Measurements from ENCODE around the gene NUP133. TPM values are rescaled to one million over a fixed set of nuclear protein-coding genes. Genes with fewer than 3 reads are reported as not detected.

NUP133 gene
- total RNA-seq, result 49.6 and 56.2 TPM in 2 replicates

- Mint-ChIP-seq H3K27me3 (peaks cover 1% of the 10 kb centered on the region), H3K27ac (peak within 1 kb of the TSS; percentile 97), H3K4me3 (peak within 1 kb of the TSS; percentile 90), H3K4me1 (peaks cover 26% of the 10 kb centered on the region), H3K36me3 (ENCODE audit: low read depth) (peaks cover 23% of the 10 kb centered on the region), H3K9me3 (no peaks in the 10 kb centered on the region)
- ChIA-PET POLR2A (interaction anchor here (0.5 to 3.5 kb wide), 12 partner anchors 13 to 1343 kb away, joined by 3 to 47 read pairs (median 5); partner anchors contain the start of genes ABCB10, CCSAP, IBA57 and RAB4A), CTCF (interaction anchor here (0.8 to 3.8 kb wide), 4 partner anchors 26 to 250 kb away, joined by 3 to 20 read pairs (median 10); no protein-coding TSS in a partner anchor)
- intact Hi-C loops (cut with micrococcal nuclease), result loop anchor here (1.0 to 10.0 kb wide), 6 partner anchors 28 to 1423 kb away; partner anchors contain the start of genes ABCB10, ARF1, RAB4A and TAF5L
- TF ChIP-seq CTCF (IDR thresholded peaks at IDR 0.05), result no peak
- peak; percentile 97 for DNase-seq
- peak; percentile 92 for ATAC-seq (ENCODE audit: low read depth)
These were observed at the start of gene NUP133 for GRCh38 chr1:229507951-229508822. NUP133 (minus strand) TSS chr1:229508341; CDS start chr1:229508249, 92 bp downstream.

DNA sequence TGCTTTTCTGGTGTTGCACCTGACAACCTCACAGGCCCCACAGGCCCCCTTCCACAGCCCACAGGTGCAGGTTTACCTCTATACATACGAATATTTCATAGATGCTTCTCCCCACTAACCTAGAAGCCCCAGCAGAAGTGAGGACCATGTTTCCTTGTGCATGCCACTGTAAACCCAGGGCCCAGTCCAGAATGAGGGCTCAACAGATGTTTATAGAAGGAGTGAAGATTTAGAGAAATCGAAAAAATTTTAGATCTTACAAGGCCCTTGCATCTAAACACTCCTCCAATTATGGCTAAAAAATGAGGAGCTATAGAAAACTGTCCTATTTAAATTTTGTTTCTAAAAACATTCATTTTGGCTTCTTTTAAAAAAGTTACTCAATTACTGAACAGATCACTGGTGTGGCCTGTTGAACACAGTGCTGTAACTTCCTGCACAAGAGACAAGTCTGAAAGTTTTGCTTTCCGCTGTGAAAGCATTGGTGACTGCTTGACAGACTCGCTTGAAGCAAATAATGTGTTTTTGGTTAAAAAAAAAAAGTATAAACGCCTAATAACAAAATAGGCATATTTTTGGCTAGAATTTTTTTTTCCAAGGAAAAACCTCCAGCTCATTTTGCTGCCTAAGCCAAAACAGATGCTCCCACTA lies 49.2 kb upstream of the NUP133 start:
- no peaks in the 10 kb centered on the region for H3K9me3 Mint-ChIP-seq
- peak overlapping the region; percentile 84 for H3K4me3 Mint-ChIP-seq
- ChIA-PET CTCF (interaction anchor here (0.6 to 1.9 kb wide), 3 partner anchors 22 to 610 kb away, joined by 3 to 7 read pairs (median 3); no protein-coding TSS in a partner anchor), POLR2A (interaction anchor here (1.0 to 3.6 kb wide), 3 partner anchors 42 to 68 kb away, joined by 3 to 46 read pairs (median 15); partner anchors contain the start of genes NUP133, TAF5L and URB2)
- H3K4me1 Mint-ChIP-seq, result peaks cover 33% of the 10 kb centered on the region
- peak overlapping the region; percentile 78 for H3K27ac Mint-ChIP-seq
- H3K36me3 Mint-ChIP-seq (ENCODE audit: low read depth), result peaks cover 9% of the 10 kb centered on the region
- DNase-seq (no peak), ATAC-seq (ENCODE audit: low read depth) (no peak)
- no peak for TF ChIP-seq CTCF (IDR thresholded peaks at IDR 0.05)
- intact Hi-C loops (cut with micrococcal nuclease), result loop anchor here (5.0 kb wide), 2 partner anchors 510 to 755 kb away; partner anchors contain the start of gene GALNT2
- H3K27me3 Mint-ChIP-seq, result no peaks in the 10 kb centered on the region

DNA sequence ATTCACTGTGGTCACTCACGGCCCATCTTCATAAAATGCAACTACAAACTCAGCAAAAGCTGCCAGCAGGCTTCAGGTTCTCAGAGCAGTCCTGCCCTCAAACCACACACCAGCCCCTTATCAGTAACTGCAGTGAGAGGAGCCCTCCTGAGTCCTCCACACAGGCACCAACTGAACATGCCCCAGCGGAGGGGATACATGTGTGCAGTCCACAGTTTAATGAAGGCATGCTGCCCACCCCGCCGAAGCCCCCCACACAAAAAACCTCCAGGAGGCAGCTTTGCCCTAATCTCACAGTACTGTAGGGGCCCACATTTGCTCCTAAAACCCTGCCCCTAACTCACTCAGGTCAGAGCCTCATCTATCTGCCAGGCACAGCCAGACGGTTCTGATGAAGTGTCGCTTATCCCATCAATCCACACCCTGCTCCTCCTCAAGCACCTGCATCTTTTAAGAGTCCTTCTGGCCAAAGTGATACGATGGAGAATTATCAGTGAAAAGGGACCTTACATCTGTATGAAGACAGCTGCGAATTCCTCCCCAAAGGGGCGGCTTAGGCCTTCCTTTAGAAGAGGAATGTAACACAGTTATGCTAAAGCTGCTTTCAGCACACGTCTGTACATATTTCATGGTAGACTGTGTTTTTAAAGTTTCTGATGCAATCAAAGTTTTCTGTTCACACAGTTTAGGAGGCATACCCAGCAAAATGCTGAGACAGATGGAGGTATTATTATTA lies 46.9 kb upstream of the NUP133 start:
- ATAC-seq (ENCODE audit: low read depth), result no peak
- ChIA-PET CTCF (interaction anchor here (1.8 kb wide), 1 partner anchor 20 kb away, joined by 3 read pairs; no protein-coding TSS in a partner anchor), POLR2A (no interaction called here)
- no peak for DNase-seq
- Mint-ChIP-seq H3K36me3 (ENCODE audit: low read depth) (peaks cover 9% of the 10 kb centered on the region), H3K4me3 (no peak overlapping the region), H3K27me3 (no peaks in the 10 kb centered on the region), H3K27ac (no peak overlapping the region), H3K4me1 (peaks cover 33% of the 10 kb centered on the region), H3K9me3 (no peaks in the 10 kb centered on the region)
- intact Hi-C loops (cut with micrococcal nuclease), result loop anchor here (5.0 kb wide), 2 partner anchors 512 to 757 kb away; partner anchors contain the start of gene GALNT2
- no peak for TF ChIP-seq CTCF (IDR thresholded peaks at IDR 0.05)

GRCh38 chr1:229553621-229554130 lies 45.5 kb upstream of the NUP133 start:
- no peak for TF ChIP-seq CTCF (IDR thresholded peaks at IDR 0.05)
- Mint-ChIP-seq H3K27me3 (no peaks in the 10 kb centered on the region), H3K36me3 (ENCODE audit: low read depth) (peaks cover 17% of the 10 kb centered on the region), H3K4me3 (no peak overlapping the region), H3K4me1 (peaks cover 25% of the 10 kb centered on the region), H3K27ac (no peak overlapping the region), H3K9me3 (no peaks in the 10 kb centered on the region)
- CTCF ChIA-PET, result no interaction called here
- no peak for DNase-seq
- no peak for ATAC-seq (ENCODE audit: low read depth)
- intact Hi-C loops (cut with micrococcal nuclease), result no loop called here
- POLR2A ChIA-PET, result interaction anchor here (0.5 to 0.6 kb wide), 2 partner anchors 40 to 77 kb away, joined by 4 read pairs; no protein-coding TSS in a partner anchor
